ENCODE results near the gene VDR.

DNA sequence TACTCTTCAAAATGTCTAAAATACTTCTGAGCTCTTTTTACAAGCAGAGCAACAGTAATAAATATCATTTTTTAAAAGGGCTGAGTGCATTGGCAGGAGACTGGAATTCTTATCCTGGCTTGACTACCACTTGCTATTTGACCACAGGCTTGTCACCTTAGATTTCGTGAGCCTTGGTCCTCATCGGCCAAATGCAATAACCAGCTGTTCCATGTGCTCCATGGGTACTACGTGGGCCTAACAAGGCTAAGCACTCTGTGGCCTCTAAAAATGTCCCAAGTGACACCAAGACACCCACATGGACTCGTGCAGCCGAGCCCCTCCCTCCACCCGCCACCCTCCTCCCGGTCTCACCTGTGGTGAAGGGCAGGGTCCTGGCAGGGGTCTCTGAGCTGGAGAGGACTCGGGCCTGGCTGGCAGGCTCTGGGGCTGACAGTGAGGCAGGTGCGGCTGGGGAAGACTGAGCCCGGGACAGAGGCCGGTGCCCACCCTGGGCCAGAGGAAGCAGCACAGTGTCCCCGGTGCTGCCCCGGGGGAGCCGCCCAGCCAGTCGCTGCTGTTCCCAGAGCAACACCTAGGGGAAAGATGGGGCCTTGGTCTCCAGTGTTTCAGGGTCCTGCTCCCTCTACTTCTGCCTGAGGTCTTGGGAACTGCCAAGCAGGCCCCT, 111.6 kb downstream of the VDR start:
- TF ChIP-seq, protein P1, sequence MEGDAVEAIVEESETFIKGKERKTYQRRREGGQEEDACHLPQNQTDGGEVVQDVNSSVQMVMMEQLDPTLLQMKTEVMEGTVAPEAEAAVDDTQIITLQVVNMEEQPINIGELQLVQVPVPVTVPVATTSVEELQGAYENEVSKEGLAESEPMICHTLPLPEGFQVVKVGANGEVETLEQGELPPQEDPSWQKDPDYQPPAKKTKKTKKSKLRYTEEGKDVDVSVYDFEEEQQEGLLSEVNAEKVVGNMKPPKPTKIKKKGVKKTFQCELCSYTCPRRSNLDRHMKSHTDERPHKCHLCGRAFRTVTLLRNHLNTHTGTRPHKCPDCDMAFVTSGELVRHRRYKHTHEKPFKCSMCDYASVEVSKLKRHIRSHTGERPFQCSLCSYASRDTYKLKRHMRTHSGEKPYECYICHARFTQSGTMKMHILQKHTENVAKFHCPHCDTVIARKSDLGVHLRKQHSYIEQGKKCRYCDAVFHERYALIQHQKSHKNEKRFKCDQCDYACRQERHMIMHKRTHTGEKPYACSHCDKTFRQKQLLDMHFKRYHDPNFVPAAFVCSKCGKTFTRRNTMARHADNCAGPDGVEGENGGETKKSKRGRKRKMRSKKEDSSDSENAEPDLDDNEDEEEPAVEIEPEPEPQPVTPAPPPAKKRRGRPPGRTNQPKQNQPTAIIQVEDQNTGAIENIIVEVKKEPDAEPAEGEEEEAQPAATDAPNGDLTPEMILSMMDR (IDR thresholded peaks at IDR 0.05) = no peak
- TF ChIP-seq POLR2A (IDR thresholded peaks at IDR 0.05) = no peak
